NCI-H2196 treated with DMSO at 0.1 percent for 48 hours (cell line): Measurements from ENCODE around the gene CPLANE1.
"Not testable (repeated sequence)": the region's sequence is repeated elsewhere in the genome, so short reads cannot be mapped to it uniquely, and the experiment has no call there.

Experiments
- DNase-seq: peaks from one replicate; lab custom pipeline; 2025; ENCODE audit not compliant: unreplicated experiment; lab: John Stamatoyannopoulos, UW

Gene CPLANE1

GRCh38 chr5:37248970-37249814 is at the start of gene CPLANE1:
TSS of gene CPLANE1 (minus strand) at chr5:37249376. CDS start at chr5:37247698, 1,678 bp downstream.
- DNase-seq, result peak; percentile 78

GRCh38 chr5:37296313-37296712 is 47.1 kb upstream of the CPLANE1 start:
- not testable (repeated sequence) for DNase-seq

DNA sequence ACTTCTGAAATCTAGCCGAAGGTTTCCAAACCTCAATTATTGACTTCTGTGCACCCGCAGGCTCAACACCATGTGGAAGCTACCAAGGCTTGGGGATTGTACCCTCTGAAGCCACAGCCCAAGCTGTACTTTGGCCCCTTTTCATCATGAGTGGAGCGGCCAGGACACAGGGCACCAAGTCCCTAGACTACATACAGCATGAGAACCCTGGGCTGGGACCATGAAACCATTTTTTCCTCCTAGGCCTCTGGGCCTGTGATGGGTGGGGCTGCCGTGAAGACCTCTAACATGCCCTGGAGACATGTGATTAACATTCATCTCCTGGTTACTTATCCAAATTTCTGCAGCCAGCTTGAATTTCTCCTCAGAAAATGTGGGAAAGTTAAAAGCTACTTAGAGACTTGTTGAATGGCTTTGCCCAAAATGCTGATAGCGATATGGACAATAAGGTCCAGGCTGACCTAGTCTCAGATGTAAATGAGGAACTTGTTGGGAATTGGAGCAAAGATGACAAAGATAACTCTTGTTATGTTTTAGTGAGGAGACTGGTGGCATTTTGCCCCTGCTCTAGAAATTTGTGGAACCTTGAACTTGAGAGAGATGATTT is 34.1 kb upstream of the CPLANE1 start:
- DNase-seq, result no peak

- DNase-seq, result no peak
Measured at GRCh38 chr5:37275511-37275910, 26.3 kb upstream of the CPLANE1 start.

- DNase-seq, result no peak
Measured at GRCh38 chr5:37272511-37272910, 23.3 kb upstream of the CPLANE1 start.

- DNase-seq, result not testable (repeated sequence)
Measured at GRCh38 chr5:37268100-37268499, 18.9 kb upstream of the CPLANE1 start.

- no peak for DNase-seq
Measured at GRCh38 chr5:37255774-37256358, 6.7 kb upstream of the CPLANE1 start.

DNA sequence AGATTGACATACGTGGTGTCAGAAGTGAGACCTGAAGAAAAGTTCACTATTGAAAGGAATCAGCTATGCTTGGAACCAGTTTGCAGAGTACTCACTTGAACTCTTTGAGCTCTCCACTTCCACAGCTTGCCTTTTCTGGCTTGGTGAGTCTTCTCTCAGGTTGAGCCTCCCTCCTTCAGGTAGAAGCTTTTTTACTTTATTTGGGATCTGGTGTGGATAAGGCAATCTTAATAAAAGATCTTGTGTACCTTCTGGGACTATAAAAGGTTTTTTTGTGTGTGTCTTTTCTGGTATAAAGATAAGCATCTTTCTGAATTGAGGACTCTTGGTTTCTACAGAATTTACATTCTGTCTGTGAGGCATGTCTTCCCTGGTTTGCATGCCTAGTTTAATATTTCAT is 5.4 kb upstream of the CPLANE1 start:
- no peak for DNase-seq

GRCh38 chr5:37251665-37252064 is 2.5 kb upstream of the CPLANE1 start:
- no peak for DNase-seq

DNA sequence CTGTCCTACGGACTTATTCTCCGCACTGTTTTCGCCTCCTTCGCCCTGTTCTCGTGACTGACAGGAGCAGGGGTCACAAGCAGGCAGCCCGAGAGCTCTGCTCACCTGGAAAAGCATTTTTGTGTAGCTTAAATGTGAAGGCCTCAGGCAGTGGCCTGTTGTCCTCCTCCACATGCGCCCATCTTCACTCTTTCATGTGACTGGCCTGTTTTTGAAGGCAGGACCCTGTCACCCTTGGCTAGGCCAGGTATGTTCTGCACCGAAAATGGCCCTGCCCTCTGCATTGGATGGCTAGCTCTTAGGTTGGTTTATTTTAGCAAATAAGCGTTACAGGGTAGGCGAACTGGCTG is 614 bp upstream of the CPLANE1 start:
- no peak for DNase-seq

DNA sequence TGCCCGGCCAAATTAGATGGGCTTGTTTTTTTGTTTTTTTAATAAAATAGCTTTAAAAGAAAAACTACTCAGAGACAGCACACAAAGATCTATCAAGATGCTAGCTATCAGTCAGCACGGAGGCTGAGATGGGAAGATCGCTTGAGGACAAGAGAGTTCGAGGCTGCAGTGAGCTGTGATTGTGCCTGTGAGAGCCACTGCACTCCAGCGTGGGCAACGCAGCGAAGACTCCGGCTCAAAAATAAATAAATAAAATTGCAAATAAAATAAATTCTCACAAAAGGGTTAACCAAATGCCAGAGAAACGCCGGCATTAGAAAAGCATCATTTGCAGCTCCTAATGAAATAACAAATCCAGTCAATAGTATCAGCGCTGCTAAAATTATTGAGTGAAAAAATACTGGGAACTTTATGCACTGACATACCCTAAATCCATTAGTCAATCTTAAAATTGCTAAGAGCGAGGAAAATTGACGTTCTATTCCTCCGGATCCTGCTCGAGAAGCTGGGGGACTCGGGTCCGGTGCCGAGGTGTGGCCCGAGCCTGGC is 681 bp downstream of the CPLANE1 start:
- DNase-seq, result no peak

DNA sequence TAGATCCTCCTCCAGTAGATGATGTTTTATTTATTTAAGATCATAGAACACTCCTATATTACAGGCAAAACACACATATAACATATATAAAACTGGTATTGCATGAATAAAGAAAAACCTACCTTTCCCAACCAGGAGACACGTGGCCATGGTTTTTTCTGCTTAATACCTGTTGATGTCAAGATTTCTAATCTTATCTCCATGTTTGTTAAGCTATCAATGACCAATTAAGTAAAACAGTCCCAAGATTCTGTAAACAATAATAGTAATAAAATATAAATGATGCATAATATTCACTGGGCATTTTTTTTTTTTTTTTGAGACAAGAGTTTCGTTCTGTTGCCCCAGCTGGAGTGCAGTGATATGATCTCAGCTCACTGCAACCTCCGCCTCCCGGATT is 1.7 kb downstream of the CPLANE1 start:
- DNase-seq, result no peak

GRCh38 chr5:37247036-37247435 is 2.1 kb downstream of the CPLANE1 start:
- no peak for DNase-seq

GRCh38 chr5:37234288-37234687 is 14.9 kb downstream of the CPLANE1 start:
- DNase-seq, result no peak

- DNase-seq, result no peak
Measured at GRCh38 chr5:37226377-37226776, 22.8 kb downstream of the CPLANE1 start.

DNA sequence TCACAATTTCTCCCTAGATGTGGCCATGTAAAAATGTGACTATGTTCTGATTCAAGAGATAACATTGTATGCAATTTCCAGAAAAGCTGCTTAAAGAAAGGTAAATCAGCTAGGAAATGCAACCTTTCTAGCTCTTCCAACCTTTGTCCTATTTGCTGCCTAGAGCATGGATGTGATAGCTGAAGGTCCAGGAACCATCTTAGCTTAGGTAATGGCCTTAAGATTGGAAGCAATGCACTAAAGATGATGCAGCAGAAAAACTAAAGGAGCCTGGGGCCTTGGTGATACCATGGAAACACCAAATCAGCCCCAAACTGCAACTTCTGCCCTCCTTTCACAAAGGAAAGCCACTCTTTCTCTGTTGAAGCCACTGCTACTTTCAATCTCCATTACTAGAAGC is 27.0 kb downstream of the CPLANE1 start:
- DNase-seq, result no peak

DNA sequence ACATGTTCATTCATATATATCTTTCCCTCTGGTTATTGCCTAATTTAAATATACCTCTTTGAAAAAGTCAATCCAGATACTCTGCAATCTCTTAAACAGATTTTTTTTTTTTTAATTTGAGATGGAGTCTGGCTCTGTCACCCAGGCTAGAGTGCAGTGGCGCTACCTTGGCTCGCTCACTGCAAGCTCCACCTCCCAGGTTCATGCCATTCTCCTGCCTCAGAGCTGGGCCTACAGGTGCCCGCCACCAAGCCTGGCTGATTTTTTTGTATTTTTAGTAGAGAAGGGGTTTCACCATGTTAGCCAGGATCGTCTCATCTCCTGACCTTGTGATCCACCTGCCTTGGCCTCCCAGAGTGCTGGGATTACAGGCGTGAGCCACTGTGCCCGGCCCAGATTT is 28.8 kb downstream of the CPLANE1 start:
- not testable (repeated sequence) for DNase-seq

GRCh38 chr5:37219384-37219783 is 29.8 kb downstream of the CPLANE1 start:
- DNase-seq, result not testable (repeated sequence)

DNA sequence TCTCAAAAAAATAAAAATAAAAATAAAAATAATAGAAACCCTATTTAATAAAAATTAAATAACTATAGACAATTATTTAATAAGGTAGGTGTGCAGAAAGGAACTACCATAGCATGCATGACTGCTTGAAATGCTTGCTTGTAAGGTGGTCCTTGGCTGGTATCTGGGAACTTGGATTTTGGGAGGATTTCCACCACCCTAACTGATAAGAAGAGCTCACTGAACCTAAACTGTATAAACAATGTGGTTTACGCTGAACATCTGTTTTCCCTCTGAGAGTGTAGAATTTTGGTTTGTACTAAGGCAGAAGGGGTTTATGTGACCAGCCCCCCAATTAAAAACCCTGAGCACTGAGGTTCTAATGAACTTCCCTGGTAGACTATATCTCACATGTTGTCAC is 31.2 kb downstream of the CPLANE1 start:
- DNase-seq, result no peak

DNA sequence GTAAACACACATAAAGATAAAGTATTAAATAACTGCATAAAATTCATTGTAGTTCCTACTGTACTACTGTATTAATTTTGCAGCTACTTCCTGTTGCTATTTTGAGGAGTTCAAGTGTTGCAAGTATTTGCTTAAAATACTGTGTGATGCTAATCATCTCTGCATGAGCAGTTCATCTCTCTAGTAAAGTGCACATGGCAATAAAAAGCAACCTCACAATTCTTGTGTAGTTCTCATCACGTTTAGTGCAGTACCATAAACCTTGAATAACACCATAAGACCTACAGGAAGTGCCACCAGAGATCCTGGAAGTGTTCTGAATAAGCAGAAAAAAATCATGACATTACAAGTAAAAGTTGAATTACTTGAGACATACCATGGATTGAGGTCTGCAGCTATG is 34.6 kb downstream of the CPLANE1 start:
- no peak for DNase-seq

- DNase-seq, result no peak
Measured at GRCh38 chr5:37212096-37212495, 37.1 kb downstream of the CPLANE1 start.

DNA sequence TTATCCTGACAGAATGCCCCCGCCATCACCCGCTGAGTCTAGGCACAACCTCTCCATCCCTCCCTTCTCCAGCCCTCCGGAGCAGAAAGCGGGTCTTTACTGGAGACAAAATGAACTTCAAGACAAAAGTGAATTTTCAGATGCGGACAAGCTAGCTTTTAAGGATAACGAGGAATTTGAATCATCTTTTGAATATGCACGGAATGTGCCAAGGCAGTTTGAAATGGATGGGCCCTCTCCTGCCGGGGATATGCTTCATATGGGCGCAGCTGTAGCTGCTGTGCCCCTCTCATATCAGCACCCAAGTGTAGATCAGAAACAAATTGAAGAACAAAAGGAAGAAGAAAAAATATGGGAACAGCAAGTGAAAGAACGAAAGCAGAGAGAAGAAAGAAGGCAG is 37.5 kb downstream of the CPLANE1 start:
- DNase-seq, result no peak
